Stimulated activated CD4-positive, alpha-beta T cell treated with anti-CD3 and anti-CD28 coated beads, Interleukin-2, amount 100 ng/mL, for 24 hours (primary cell): Measurements from ENCODE around the gene IL3.
"Not testable (repeated sequence)": the region's sequence is repeated elsewhere in the genome, so short reads cannot be mapped to it uniquely, and the experiment has no call there.

Experiments used
- DNase-seq, 2 donors: peaks; one replicate each; pipeline ENCODE4 v3.0.0-alpha.2; 2020

IL3 gene

GRCh38 chr5:132095424-132095972 is 35.0 kb downstream of the IL3 start:
- DNase-seq, result no peak

- peak in 1 of 2 donors; percentile 15 for DNase-seq
Observed at GRCh38 chr5:132096904-132097303, 36.4 kb downstream of the IL3 start.

GRCh38 chr5:132098151-132098594 is 37.7 kb downstream of the IL3 start:
- DNase-seq, result no peak

- no peak for DNase-seq
Observed at GRCh38 chr5:132098621-132099020, 38.2 kb downstream of the IL3 start.

- peak; percentile 68 to 75 for DNase-seq
Observed at GRCh38 chr5:132099076-132099748, 38.8 kb downstream of the IL3 start.

- DNase-seq, result no peak
Observed at GRCh38 chr5:132099905-132100304, 39.5 kb downstream of the IL3 start.

GRCh38 chr5:132100672-132101261 is 40.3 kb downstream of the IL3 start:
- peak in 1 of 2 donors; percentile 58 for DNase-seq

- no peak for DNase-seq
Observed at GRCh38 chr5:132101385-132101880, 41.0 kb downstream of the IL3 start.

- DNase-seq, result peak; percentile 49 to 60
Observed at GRCh38 chr5:132102101-132102701, 41.7 kb downstream of the IL3 start.

GRCh38 chr5:132102944-132103331 is 42.5 kb downstream of the IL3 start:
- no peak for DNase-seq

- peak; percentile 68 to 75 for DNase-seq
Observed at GRCh38 chr5:132103332-132103951, 43.0 kb downstream of the IL3 start.

- DNase-seq, result no peak
Observed at GRCh38 chr5:132103969-132104391, 43.5 kb downstream of the IL3 start.

- DNase-seq, result no peak
Observed at GRCh38 chr5:132104556-132104955, 44.1 kb downstream of the IL3 start.

- DNase-seq, result no peak
Observed at GRCh38 chr5:132105688-132106087, 45.2 kb downstream of the IL3 start.

- DNase-seq, result not testable (repeated sequence)
Observed at GRCh38 chr5:132108495-132108894, 48.0 kb downstream of the IL3 start.

- not testable (repeated sequence) for DNase-seq
Observed at GRCh38 chr5:132108957-132109356, 48.5 kb downstream of the IL3 start.

- no peak for DNase-seq
Observed at GRCh38 chr5:132109494-132110053, 49.1 kb downstream of the IL3 start.

- no peak for DNase-seq
Observed at GRCh38 chr5:132110195-132110594, 49.7 kb downstream of the IL3 start.

- no peak for DNase-seq
Observed at GRCh38 chr5:132110930-132111329, 50.5 kb downstream of the IL3 start.

- no peak for DNase-seq
Observed at GRCh38 chr5:132112111-132112510, 51.7 kb downstream of the IL3 start.
